GM18858 (cell line): ENCODE data around the gene ATP8A2.

Source experiments
- ATAC-seq: cut with Tn5 transposase; IDR thresholded peaks from one replicate; pipeline ENCODE4 v1.9.1; 2021; ENCODE audit not compliant: unreplicated experiment

Gene ATP8A2

DNA sequence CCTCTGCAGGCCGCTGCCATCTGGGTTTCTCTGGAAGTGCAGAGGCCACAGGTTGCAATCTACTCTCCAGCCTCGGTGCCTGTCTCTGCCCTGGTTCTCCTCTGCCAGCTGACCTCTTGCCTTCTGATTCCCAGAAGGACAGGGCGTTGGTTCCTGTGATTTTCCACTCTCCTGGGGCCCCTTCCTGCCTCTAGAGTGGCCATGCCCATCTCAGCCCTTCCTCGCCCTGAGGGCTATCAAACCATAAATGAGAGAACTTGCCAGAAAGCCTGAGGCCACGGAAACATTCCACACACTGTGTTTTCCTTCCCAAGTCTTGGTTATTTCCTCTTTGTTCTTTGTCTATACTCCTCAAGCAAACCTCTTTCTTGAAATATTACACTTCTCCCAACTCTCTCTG lies 533.8 kb downstream of the ATP8A2 start:
- no peak for ATAC-seq

GRCh38 chr13:25906191-25906661 lies 534.5 kb downstream of the ATP8A2 start:
- ATAC-seq = no peak

DNA sequence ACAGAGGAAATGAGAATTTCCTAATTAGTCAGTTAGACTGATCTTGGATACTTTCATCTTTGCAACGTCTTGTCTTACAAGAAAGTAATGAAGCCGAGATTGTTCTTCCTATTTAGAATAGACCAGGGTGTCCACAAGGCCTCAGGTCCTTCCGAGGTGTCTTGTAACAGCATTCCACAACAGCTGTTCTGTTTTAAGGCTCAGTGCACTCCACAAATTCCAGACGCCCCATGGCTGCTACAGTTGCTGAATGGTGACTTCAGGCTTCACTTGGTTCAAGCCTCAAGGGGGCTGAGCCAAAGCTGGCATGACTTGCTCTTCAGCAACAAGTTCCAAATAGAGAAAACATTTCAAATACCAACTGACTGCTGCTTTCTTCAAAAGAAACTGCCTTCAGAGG lies 536.6 kb downstream of the ATP8A2 start:
- no peak for ATAC-seq

DNA sequence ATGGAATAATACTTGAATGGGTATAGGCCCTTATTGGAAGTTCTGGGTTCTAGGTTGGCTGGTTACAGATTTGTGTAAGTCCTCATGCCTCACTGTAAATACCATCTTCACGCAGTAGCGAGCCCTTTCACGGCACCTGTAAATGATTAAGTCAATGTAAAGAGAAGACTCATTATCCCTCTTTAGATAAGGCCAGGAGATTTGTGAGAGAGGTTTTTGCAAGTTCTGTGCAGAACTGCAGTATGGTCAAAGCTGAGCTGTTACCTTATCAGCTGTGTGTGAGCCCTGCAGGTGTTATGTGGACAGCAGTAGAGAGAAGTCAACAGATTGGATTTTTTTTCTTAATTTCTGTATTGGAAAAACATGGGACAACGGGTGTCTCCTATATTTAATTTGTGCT lies 538.5 kb downstream of the ATP8A2 start:
- no peak for ATAC-seq

DNA sequence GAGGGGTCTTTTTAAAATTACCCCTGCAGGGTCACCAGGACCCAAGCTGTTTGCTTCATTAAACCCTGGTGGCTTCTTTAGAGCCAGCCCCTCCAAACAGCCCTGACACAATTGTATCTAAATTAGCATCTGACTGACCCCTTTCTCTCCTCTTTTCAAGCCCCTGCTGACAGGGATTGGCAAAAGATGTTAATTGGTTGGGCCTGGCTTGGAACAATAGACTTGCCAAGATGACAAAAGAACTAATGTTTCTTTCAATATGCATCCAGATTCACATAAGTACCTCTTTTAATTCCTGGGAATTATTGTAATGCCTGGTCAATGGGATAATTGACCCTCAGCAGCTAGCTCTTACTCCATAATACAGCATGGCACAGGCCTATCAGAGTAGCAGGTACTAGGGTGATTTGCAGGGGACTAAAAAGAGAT lies 539.2 kb downstream of the ATP8A2 start:
- no peak for ATAC-seq

DNA sequence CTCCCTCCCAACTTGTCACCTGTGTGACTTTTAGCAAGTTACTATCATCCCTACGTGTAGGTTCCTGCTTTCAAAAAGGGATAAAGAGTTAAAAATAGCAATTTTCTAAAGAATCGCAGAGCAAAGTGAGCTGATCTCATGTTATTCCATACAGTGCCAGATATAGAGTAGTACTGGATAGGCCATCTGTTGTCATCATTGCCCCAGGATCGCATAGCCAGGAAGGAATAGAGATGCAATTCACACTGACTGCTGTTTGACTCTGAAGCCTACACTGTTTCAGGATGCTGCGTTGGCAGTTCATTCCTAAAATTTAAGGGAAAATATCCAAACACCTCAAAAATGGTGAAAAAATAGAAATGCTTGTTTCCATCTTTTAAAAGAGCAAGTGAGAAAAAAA lies 541.2 kb downstream of the ATP8A2 start:
- no peak for ATAC-seq

GRCh38 chr13:25915840-25916518 lies 544.2 kb downstream of the ATP8A2 start:
- no peak for ATAC-seq

DNA sequence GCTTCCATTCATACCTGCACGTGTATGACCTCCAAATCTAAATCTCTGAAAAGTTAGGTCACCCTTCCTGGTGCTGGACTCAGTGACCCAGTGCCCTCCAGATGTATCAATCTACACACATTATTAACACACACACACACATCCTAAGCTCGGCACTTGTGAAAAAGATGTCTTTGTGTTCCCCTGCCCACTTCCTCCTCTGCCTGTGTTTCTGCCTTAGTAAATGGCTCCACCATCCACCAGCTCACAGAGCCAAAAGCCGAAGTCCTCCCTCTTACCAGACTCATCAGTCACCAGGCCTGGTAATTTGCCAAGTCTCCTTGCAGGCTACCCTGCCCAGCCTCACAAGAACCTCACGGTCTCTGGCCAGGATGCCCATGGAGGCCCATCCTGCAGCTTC lies 548.5 kb downstream of the ATP8A2 start:
- ATAC-seq = no peak

DNA sequence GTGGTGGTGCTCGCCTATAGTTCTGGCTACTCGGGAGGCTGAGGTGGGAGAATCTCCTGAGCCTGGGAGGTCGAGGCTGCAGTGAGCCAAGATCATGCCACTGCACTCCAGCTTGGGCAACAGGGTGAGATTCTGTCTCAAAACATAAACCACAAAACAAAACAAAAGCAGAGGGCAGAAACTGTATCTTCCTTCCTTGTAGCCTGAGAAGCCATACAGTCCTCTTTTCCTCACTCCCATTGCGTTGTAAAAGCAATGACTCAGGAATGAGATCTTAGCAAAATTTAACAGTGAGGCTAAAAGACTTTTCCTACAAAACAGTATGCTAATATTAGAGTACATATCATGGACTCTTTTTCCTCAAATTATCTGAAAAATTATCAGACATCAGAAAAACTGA lies 549.2 kb downstream of the ATP8A2 start:
- no peak for ATAC-seq

DNA sequence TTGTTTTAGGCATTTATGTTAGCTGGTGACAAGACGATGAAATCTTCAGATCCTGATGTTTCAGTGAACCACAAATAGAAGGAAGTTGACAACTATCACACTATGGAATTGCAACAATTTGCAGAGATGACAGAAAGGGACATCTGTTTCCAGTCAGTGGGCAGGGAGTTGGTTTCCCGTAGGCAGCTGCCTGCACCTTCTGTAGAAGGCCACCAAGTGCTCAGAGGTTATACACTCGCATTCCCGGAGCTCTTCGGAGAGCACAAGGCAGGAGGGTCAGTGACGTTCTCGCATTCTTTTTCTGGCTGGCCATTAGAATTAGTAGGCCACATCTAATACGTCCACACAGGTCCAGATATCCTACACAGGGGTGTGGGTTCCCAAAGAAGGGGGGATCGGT lies 550.6 kb downstream of the ATP8A2 start:
- no peak for ATAC-seq

DNA sequence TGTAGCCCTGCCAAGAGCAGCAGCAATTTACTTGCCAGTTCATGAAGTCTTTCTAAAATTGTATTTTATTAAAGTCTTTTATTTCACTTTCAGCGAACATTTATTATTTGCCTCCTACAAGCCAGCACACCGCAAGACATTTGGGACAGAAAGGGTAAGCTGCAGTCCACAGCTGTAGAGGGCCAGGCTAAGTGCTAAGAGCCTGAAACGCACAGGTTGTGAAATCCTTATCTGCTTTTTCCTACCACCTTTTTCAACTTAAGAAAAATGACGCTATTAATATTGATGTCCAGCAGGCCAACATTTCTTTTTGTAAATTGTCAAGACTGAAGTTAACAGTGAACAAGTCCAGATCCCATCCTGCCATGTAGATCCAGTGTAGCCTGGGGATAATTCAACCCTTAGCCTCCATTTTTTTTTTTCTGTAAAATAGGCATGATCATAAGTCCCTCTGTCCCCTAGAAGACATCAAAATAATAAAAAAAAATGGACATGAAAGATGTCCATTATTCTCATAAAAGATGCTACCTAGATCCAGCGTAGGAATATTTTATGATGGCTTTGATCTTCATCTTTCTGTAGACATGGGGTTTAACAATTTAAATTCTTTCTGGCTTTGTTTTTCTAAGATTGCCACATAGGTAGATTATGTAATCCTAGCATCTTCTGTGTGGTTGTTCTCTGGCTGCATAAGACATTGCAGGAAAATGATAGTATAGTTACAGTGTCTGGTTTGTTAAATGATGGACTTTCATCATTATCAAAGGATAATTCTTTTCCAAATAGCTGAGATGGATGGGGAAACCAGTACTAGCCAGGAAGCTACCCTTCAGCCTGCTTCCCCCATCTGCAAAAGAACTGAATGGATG lies 551.7 kb downstream of the ATP8A2 start:
- ATAC-seq = no peak

DNA sequence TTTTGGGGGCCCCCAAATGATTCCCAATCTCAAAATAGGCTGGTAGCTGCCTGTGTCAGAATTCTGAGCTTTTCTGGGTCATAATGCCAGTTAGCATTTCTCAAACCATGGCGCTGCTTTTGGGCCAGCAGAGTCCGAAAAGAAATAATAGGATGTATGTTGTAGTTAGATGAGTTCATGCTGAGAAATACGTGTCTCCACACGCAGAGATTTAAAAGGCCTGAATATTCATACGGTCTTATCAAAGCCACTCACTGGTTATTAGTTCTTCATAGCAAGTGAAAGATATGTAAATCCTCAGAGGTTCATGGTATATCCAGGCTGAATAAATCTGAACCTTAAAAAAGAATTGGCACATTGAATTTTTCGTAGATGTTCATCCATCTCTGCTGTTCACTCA lies 555.6 kb downstream of the ATP8A2 start:
- no peak for ATAC-seq

- ATAC-seq = no peak
These were observed 556.2 kb downstream of the ATP8A2 start for GRCh38 chr13:25927932-25928331.

- no peak for ATAC-seq
These were observed 557.2 kb downstream of the ATP8A2 start for GRCh38 chr13:25928941-25929505.

DNA sequence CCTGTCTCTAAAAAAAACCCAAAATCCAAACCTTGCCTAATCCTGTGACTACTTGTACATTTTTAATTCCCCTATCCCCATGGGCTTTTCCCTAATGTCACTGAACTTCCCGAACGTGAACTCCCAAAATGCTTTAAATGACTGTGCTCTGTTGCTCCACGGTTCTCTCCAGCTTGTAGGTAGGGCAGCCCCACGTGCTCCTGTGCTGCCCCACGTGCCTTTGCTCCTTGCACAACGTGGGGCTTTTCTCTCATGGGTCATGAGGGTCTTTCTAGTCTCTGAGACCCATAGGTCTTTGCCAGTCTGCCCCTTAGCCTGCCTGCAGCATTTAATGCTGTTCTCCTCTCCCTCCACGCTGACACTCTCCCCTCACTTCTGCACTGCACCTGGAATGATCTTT lies 558.0 kb downstream of the ATP8A2 start:
- no peak for ATAC-seq

DNA sequence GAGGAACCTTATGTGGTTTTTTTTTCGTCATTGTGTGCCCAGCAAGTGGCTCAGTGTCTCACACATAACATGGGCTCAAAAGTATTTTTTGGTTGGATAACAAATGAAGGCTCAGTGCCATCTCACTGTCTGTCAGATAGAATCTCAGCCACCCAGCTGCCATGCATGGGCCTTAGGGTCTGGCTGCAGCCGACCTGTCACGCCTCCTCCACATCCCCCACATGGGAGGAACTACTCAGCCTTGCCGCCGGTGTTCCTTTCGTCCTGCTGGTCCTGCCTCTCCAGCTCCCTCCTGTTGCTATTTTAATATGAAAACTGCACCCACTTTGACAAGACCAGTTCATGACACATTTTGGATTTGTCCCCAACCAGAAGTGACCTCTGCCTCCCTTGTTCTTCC lies 558.9 kb downstream of the ATP8A2 start:
- ATAC-seq = no peak

DNA sequence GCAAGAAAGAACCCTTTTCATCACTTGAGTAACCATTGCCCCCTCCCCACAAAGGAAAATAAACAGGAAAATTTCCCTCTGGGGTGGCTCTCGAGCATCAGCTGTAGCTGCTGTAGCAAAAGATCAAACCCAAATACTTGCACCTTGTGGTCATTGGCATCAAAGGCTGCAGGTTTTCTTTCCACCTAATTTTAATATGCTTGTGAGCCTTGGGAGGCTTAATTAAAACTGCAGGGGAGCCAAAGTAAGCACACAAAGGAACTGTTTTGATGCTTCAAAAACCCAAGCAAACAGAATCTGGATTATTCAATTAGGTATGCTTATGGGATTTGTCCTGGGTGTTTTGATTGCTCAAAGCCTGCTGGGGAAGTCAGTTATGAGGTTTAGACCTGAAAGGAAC lies 560.6 kb downstream of the ATP8A2 start:
- no peak for ATAC-seq

- no peak for ATAC-seq
These were observed 561.7 kb downstream of the ATP8A2 start for GRCh38 chr13:25933520-25933919.

DNA sequence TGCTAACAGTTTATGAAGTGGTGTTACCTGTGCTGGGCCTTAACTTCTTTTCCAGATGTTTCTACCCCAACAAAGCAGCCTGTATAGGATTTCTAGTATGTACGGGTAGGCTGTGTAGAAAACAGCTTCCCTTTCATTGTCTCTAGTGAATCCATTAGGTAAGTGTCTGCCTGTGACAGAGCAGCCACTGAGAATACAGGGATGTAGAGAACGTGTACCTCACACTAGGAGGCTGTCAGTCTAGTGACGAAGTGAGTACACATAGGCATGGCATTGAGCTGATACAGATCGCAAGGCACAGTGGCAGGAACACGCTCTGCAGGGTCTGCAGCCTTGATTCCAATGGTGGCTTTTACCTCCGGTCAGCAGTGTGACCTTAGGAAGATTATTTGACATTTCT lies 562.4 kb downstream of the ATP8A2 start:
- ATAC-seq = no peak

- ATAC-seq = no peak
These were observed 568.4 kb downstream of the ATP8A2 start for GRCh38 chr13:25939961-25940687.

- ATAC-seq = no peak
These were observed 571.3 kb downstream of the ATP8A2 start for GRCh38 chr13:25943081-25943480.
